ENCODE results near the gene CAMK2B. TPM values are rescaled to one million over a fixed set of nuclear protein-coding genes. Genes with fewer than 3 reads are reported as not detected.

CAMK2B gene
- total RNA-seq, 1 experiment from 2014 or later = not detected

- intact Hi-C loops (cut with micrococcal nuclease; ENCODE audit: unreplicated experiment) = no loop called here
- CTCF ChIA-PET = no interaction called here
- H3K36me3 ChIP-seq (ENCODE audit: control insufficient read depth, insufficient read depth, low read length) = no peaks in the 10 kb centered on the region
- no peaks in the 10 kb centered on the region for H3K4me1 Mint-ChIP-seq (ENCODE audit: low read depth, unreplicated experiment)
- H3K9me3 ChIP-seq = no peaks in the 10 kb centered on the region
- no TSS peak for BruUV-seq (replicated peaks)
- H3K27me3 ChIP-seq (replicated peaks; ENCODE audit: control insufficient read depth, insufficient read depth, low read length) = no peaks in the 10 kb centered on the region
- H3K27me3 Mint-ChIP-seq (ENCODE audit: insufficient read depth, unreplicated experiment) = peaks cover 25% of the 10 kb centered on the region
- H3K4me1 ChIP-seq = no peaks in the 10 kb centered on the region
- no peak overlapping the region for H3K27ac Mint-ChIP-seq (ENCODE audit: unreplicated experiment)
- H3K36me3 Mint-ChIP-seq (ENCODE audit: insufficient read depth, unreplicated experiment) = no peaks in the 10 kb centered on the region
- H3K4me3 Mint-ChIP-seq (ENCODE audit: unreplicated experiment) = no peak overlapping the region
- no peak for TF ChIP-seq CTCF (IDR thresholded peaks at IDR 0.05; ENCODE audit: insufficient read depth in 1 of 2, low read depth in 1 of 2, low read length in 1 of 2, severe bottlenecking in 1 of 2, unreplicated experiment in 1 of 2)
- H3K4me3 ChIP-seq (ENCODE audit: low read depth, low read length) = no peak overlapping the region
- DNase-seq = no peak
- no peaks in the 10 kb centered on the region for H3K9me3 Mint-ChIP-seq (ENCODE audit: unreplicated experiment)
- POLR2A ChIA-PET = no interaction called here
These were observed 11.1 kb upstream of the CAMK2B start for GRCh38 chr7:44336491-44336890.

GRCh38 chr7:44335184-44335583, 9.8 kb upstream of the CAMK2B start:
- Mint-ChIP-seq H3K27me3 (ENCODE audit: insufficient read depth, unreplicated experiment) (peaks cover 23% of the 10 kb centered on the region), H3K27ac (ENCODE audit: unreplicated experiment) (no peak overlapping the region), H3K4me1 (ENCODE audit: low read depth, unreplicated experiment) (no peaks in the 10 kb centered on the region), H3K9me3 (ENCODE audit: unreplicated experiment) (no peaks in the 10 kb centered on the region), H3K36me3 (ENCODE audit: insufficient read depth, unreplicated experiment) (no peaks in the 10 kb centered on the region), H3K4me3 (ENCODE audit: unreplicated experiment) (no peak overlapping the region)
- DNase-seq = no peak
- Histone ChIP-seq H3K9me3 (no peaks in the 10 kb centered on the region), H3K36me3 (ENCODE audit: control insufficient read depth, insufficient read depth, low read length) (no peaks in the 10 kb centered on the region), H3K4me1 (no peaks in the 10 kb centered on the region), H3K27me3 (replicated peaks; ENCODE audit: control insufficient read depth, insufficient read depth, low read length) (no peaks in the 10 kb centered on the region), H3K4me3 (ENCODE audit: low read depth, low read length) (no peak overlapping the region)
- no peak for TF ChIP-seq CTCF (IDR thresholded peaks at IDR 0.05; ENCODE audit: insufficient read depth in 1 of 2, low read depth in 1 of 2, low read length in 1 of 2, severe bottlenecking in 1 of 2, unreplicated experiment in 1 of 2)
- no TSS peak for BruUV-seq (replicated peaks)
- intact Hi-C loops (cut with micrococcal nuclease; ENCODE audit: unreplicated experiment) = no loop called here
- ChIA-PET POLR2A (no interaction called here), CTCF (no interaction called here)

- intact Hi-C loops (cut with micrococcal nuclease; ENCODE audit: unreplicated experiment) = no loop called here
- H3K9me3 ChIP-seq = no peaks in the 10 kb centered on the region
- ChIA-PET CTCF (no interaction called here), POLR2A (no interaction called here)
- DNase-seq = no peak
- H3K4me1 Mint-ChIP-seq (ENCODE audit: low read depth, unreplicated experiment) = no peaks in the 10 kb centered on the region
- H3K27ac Mint-ChIP-seq (ENCODE audit: unreplicated experiment) = no peak overlapping the region
- H3K4me3 Mint-ChIP-seq (ENCODE audit: unreplicated experiment) = no peak overlapping the region
- no peaks in the 10 kb centered on the region for H3K27me3 ChIP-seq (replicated peaks; ENCODE audit: control insufficient read depth, insufficient read depth, low read length)
- no peaks in the 10 kb centered on the region for H3K4me1 ChIP-seq
- BruUV-seq (replicated peaks) = no TSS peak
- no peaks in the 10 kb centered on the region for H3K36me3 Mint-ChIP-seq (ENCODE audit: insufficient read depth, unreplicated experiment)
- H3K4me3 ChIP-seq (ENCODE audit: low read depth, low read length) = no peak overlapping the region
- no peak for TF ChIP-seq CTCF (IDR thresholded peaks at IDR 0.05; ENCODE audit: insufficient read depth in 1 of 2, low read depth in 1 of 2, low read length in 1 of 2, severe bottlenecking in 1 of 2, unreplicated experiment in 1 of 2)
- no peaks in the 10 kb centered on the region for H3K9me3 Mint-ChIP-seq (ENCODE audit: unreplicated experiment)
- no peaks in the 10 kb centered on the region for H3K36me3 ChIP-seq (ENCODE audit: control insufficient read depth, insufficient read depth, low read length)
- H3K27me3 Mint-ChIP-seq (ENCODE audit: insufficient read depth, unreplicated experiment) = peaks cover 22% of the 10 kb centered on the region
These were observed 9.3 kb upstream of the CAMK2B start for GRCh38 chr7:44334734-44335097.

Data from Caco-2 (cell line).